ENCODE data around the gene CPLANE2.
"Not testable (repeated sequence)": the region's sequence is repeated elsewhere in the genome, so short reads cannot be mapped to it uniquely, and the experiment has no call there.

CPLANE2 gene

GRCh38 chr1:16199157-16199501 lies 37.9 kb downstream of the CPLANE2 start:
- Histone ChIP-seq H2AFZ (ENCODE audit: low read length) (no peak overlapping the region), H3K27me3 (replicated peaks; ENCODE audit: insufficient read depth, low read length) (0 out of 2 replicates have a peak, but pooled peaks cover 4% of the 10 kb centered on the region), H3K4me1 (ENCODE audit: low read length) (no peaks in the 10 kb centered on the region), H4K20me1 (ENCODE audit: insufficient read depth, low read length) (no peaks in the 10 kb centered on the region), H3K9ac (ENCODE audit: low read length) (no peak overlapping the region), H3K9me3 (replicated peaks; ENCODE audit: insufficient read depth, low read length) (no peaks in the 10 kb centered on the region), H3F3A (ENCODE audit: insufficient read depth, low read length) (no peaks in the 10 kb centered on the region), H3K79me2 (ENCODE audit: low read length) (no peaks in the 10 kb centered on the region), H3K4me3 (ENCODE audit: low read length) (no peak overlapping the region), H3K4me2 (ENCODE audit: low read depth, low read length) (no peak overlapping the region), H3K9me2 (replicated peaks; ENCODE audit: insufficient read depth, low read length) (no peaks in the 10 kb centered on the region), H3K27ac (ENCODE audit: low read length) (no peak overlapping the region), H3K36me3 (replicated peaks; ENCODE audit: insufficient read depth, low read length) (no peaks in the 10 kb centered on the region)
- no peak for TF ChIP-seq EZH2phosphoT487 (IDR thresholded peaks at IDR 0.05; ENCODE audit: low read length)
- TF ChIP-seq CTCF (IDR thresholded peaks at IDR 0.05; ENCODE audit: low read length) = no peak
- TF ChIP-seq EZH2 (optimal IDR thresholded peaks at IDR 0.05; ENCODE audit: low read depth, low read length) = no peak
- no peak for DNase-seq

GRCh38 chr1:16198444-16199156 lies 38.4 kb downstream of the CPLANE2 start:
- no peak for DNase-seq
- H3K9me3 ChIP-seq (replicated peaks; ENCODE audit: insufficient read depth, low read length) = no peaks in the 10 kb centered on the region
- H3K27me3 ChIP-seq (replicated peaks; ENCODE audit: insufficient read depth, low read length) = 0 out of 2 replicates have a peak, but pooled peaks cover 4% of the 10 kb centered on the region
- H3K79me2 ChIP-seq (ENCODE audit: low read length) = no peaks in the 10 kb centered on the region
- H3K9ac ChIP-seq (ENCODE audit: low read length) = no peak overlapping the region
- H3K4me1 ChIP-seq (ENCODE audit: low read length) = no peaks in the 10 kb centered on the region
- H4K20me1 ChIP-seq (ENCODE audit: insufficient read depth, low read length) = no peaks in the 10 kb centered on the region
- TF ChIP-seq EZH2phosphoT487 (IDR thresholded peaks at IDR 0.05; ENCODE audit: low read length) (no peak), EZH2 (optimal IDR thresholded peaks at IDR 0.05; ENCODE audit: low read depth, low read length) (no peak), CTCF (IDR thresholded peaks at IDR 0.05; ENCODE audit: low read length) (no peak)
- no peaks in the 10 kb centered on the region for H3K9me2 ChIP-seq (replicated peaks; ENCODE audit: insufficient read depth, low read length)
- no peak overlapping the region for H3K4me2 ChIP-seq (ENCODE audit: low read depth, low read length)
- H3K27ac ChIP-seq (ENCODE audit: low read length) = no peak overlapping the region
- H3F3A ChIP-seq (ENCODE audit: insufficient read depth, low read length) = no peaks in the 10 kb centered on the region
- H2AFZ ChIP-seq (ENCODE audit: low read length) = no peak overlapping the region
- no peaks in the 10 kb centered on the region for H3K36me3 ChIP-seq (replicated peaks; ENCODE audit: insufficient read depth, low read length)
- no peak overlapping the region for H3K4me3 ChIP-seq (ENCODE audit: low read length)

GRCh38 chr1:16196874-16197273 lies 40.1 kb downstream of the CPLANE2 start:
- TF ChIP-seq EZH2 (optimal IDR thresholded peaks at IDR 0.05; ENCODE audit: low read depth, low read length) (no peak), EZH2phosphoT487 (IDR thresholded peaks at IDR 0.05; ENCODE audit: low read length) (no peak)
- H3K27ac ChIP-seq (ENCODE audit: low read length) = no peak overlapping the region
- H3K9ac ChIP-seq (ENCODE audit: low read length) = no peak overlapping the region
- H3K9me3 ChIP-seq (replicated peaks; ENCODE audit: insufficient read depth, low read length) = no peaks in the 10 kb centered on the region
- no peaks in the 10 kb centered on the region for H3K79me2 ChIP-seq (ENCODE audit: low read length)
- H3K4me3 ChIP-seq (ENCODE audit: low read length) = no peak overlapping the region
- H3K4me1 ChIP-seq (ENCODE audit: low read length) = no peaks in the 10 kb centered on the region
- H3K27me3 ChIP-seq (replicated peaks; ENCODE audit: insufficient read depth, low read length) = 0 out of 2 replicates have a peak, but pooled peaks cover 4% of the 10 kb centered on the region
- H3K9me2 ChIP-seq (replicated peaks; ENCODE audit: insufficient read depth, low read length) = no peaks in the 10 kb centered on the region
- no peak for DNase-seq
- H2AFZ ChIP-seq (ENCODE audit: low read length) = no peak overlapping the region
- H3K36me3 ChIP-seq (replicated peaks; ENCODE audit: insufficient read depth, low read length) = no peaks in the 10 kb centered on the region
- no peaks in the 10 kb centered on the region for H4K20me1 ChIP-seq (ENCODE audit: insufficient read depth, low read length)
- H3K4me2 ChIP-seq (ENCODE audit: low read depth, low read length) = no peak overlapping the region
- H3F3A ChIP-seq (ENCODE audit: insufficient read depth, low read length) = no peaks in the 10 kb centered on the region

GRCh38 chr1:16196139-16196538 lies 40.8 kb downstream of the CPLANE2 start:
- not testable (repeated sequence) for H4K20me1 ChIP-seq (ENCODE audit: insufficient read depth, low read length); H3K27ac ChIP-seq (ENCODE audit: low read length); H3K36me3 ChIP-seq (replicated peaks; ENCODE audit: insufficient read depth, low read length); H3F3A ChIP-seq (ENCODE audit: insufficient read depth, low read length); H3K9me3 ChIP-seq (replicated peaks; ENCODE audit: insufficient read depth, low read length); DNase-seq; H3K9me2 ChIP-seq (replicated peaks; ENCODE audit: insufficient read depth, low read length); H2AFZ ChIP-seq (ENCODE audit: low read length); H3K79me2 ChIP-seq (ENCODE audit: low read length); H3K4me3 ChIP-seq (ENCODE audit: low read length); H3K4me1 ChIP-seq (ENCODE audit: low read length); H3K9ac ChIP-seq (ENCODE audit: low read length); H3K4me2 ChIP-seq (ENCODE audit: low read depth, low read length); H3K27me3 ChIP-seq (replicated peaks; ENCODE audit: insufficient read depth, low read length)

Data from MM.1S (cell line).